ENCODE results near the gene CDH2.

CDH2 gene

GRCh38 chr18:28048612-28049011, 128.3 kb downstream of the CDH2 start:
- in situ Hi-C loops (cut with MboI; ENCODE audit: low sequenced_read_pairs): no loop called here

DNA sequence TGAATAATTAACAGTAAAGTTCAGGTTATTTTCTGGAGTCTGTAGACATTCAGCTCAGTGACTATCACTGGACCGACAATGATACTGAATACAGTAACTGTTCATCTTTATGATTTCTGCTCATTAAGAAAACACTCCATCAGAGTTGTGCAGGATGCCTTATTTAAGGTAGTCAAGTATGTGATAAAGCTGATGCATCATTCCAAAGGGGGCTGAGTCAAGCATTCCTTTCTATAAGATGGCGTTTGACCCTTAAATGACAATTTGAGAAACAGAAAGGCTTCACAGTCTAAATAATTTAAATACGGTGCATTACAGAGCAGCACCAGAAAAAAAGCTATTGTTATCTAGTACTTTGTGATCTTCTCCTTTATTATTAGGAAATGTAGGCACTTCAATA, 131.1 kb downstream of the CDH2 start:
- in situ Hi-C loops (cut with MboI; ENCODE audit: low sequenced_read_pairs): no loop called here

- in situ Hi-C loops (cut with MboI; ENCODE audit: low sequenced_read_pairs): no loop called here
Observed at GRCh38 chr18:28045176-28045810, 131.6 kb downstream of the CDH2 start.

DNA sequence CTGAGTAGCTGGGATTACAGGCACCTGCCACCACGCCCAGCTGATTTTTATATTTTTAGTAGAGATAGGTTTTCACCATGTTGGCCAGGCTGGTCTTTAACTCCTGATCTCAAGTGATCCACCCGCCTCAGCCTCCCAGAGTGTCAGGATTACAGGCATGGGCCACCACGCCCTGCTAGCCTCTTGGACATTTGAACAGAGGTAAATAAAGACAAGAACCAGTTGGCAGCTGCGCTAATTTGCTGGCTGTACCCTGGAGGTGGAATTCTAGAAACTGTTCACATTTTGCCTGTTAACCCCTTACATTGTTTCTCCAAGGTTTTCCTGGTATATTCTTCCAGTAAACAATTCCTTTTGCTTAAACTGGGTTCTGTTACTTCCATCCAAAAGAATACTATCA, 132.9 kb downstream of the CDH2 start:
- in situ Hi-C loops (cut with MboI; ENCODE audit: low sequenced_read_pairs): no loop called here

DNA sequence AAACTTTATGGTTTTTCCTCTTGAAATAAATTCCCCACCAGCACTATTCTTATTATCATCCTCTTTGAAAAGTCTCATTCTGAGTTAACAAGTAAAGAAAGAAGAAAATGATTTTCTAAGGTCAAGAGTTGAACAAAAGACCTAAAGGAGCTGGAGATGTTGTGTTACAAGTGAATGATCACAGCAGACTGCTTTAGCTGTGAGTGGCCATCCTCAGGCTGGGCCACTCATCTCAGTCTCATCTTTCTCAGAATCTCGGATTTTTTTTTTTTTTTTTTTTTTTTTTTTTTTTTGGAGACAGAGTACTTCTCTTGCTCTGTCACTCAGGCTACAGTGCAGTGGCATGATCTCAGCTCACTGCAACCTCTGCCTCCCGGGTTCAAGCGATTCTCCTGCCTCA, 133.3 kb downstream of the CDH2 start:
- in situ Hi-C loops (cut with MboI; ENCODE audit: low sequenced_read_pairs): no loop called here

DNA sequence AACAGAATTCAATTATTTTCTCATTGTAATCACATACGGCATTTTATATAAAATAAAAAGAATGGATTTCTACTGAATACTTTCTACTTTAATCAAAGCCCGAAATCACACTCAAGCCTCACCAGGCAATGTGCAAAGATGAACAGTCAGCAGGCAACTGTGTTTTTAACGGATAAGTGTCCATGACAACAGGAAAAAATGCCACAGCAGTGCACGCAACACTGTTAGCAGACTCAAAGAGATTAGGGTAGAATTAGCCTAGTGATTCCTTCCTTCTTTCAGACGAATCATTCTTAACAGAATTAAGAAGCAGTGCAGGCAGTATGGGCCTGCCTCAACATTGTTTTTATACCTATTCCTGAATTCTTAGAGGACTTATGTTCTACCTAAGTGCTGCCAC, 135.6 kb downstream of the CDH2 start:
- in situ Hi-C loops (cut with MboI; ENCODE audit: low sequenced_read_pairs): no loop called here

- in situ Hi-C loops (cut with MboI; ENCODE audit: low sequenced_read_pairs): no loop called here
Observed at GRCh38 chr18:28040716-28041115, 136.2 kb downstream of the CDH2 start.

DNA sequence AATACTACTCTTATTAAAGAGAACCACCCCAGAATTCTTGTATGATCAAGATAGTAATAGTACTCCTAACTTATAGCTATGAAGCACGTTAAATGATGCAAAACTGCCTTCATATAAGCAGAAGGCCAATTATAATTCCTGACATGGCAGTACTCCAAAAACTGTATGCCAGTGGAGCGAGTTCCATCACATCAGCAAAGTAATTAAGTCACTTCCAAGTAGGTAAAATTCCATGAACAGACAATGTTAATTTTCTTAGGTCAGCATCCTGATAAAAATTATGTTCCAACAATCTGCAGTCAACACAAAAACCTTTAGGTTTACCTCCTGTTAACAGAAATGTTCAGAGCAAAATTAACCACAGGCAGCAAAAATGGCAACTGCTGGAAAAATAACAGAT, 136.7 kb downstream of the CDH2 start:
- in situ Hi-C loops (cut with MboI; ENCODE audit: low sequenced_read_pairs): no loop called here

GRCh38 chr18:28039691-28040090, 137.2 kb downstream of the CDH2 start:
- in situ Hi-C loops (cut with MboI; ENCODE audit: low sequenced_read_pairs): no loop called here

DNA sequence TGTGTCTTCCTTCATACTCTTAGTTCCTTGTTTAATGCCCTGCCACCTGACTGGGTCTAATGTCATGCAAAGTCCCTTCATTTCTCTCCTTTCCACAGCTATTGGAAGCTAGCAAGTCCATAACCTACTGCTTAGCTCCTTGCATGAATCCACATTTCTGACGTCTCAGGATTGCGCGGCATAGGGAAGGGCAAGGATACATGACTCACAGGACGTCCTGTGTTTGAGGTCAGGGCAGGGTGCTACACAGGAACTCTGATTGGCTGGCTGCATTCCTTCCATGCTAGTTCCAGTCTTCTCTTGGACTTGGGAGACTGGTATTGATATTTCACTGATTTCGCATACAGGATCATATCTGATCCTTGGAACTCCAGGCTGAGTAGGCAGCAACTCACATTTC, 137.9 kb downstream of the CDH2 start:
- in situ Hi-C loops (cut with MboI; ENCODE audit: low sequenced_read_pairs): no loop called here

DNA sequence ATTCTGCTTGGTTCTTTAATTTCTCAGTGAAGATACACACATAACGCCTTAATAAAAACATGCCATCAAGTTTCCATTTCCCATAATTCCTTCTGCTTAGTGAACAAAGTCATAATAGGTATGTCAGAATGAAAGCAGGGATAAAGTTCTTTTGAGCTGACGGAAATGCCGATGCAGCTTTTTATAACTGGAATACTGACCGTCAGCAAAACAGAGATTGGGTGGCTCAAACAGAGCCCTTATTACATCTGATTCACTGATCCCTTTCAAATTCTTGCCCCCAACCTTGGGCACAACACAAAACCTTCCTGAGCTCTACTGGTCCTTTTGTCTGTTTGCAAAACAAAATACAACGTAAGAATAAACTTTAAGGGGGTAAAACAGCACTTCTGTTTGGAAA, 140.4 kb downstream of the CDH2 start:
- in situ Hi-C loops (cut with MboI; ENCODE audit: low sequenced_read_pairs): no loop called here

DNA sequence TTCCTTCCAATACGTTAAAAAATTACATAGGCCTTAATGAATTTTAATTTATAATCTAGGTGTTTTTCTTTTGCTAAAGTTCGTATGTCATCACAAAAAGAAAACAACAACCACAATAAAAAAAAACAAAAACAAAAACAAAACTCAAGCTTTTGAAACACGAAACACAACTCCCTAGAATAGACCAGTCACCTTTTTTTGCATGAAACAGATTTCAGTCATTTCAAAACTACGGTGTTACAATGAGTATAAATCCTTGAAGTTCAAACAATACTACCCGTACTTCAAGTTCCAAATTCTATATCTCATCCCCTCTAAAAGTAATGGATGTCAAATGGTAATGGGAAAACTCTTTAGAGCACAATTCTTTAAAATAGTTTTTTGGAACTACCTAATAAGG, 142.4 kb downstream of the CDH2 start:
- in situ Hi-C loops (cut with MboI; ENCODE audit: low sequenced_read_pairs): no loop called here

- in situ Hi-C loops (cut with MboI; ENCODE audit: low sequenced_read_pairs): no loop called here
Observed at GRCh38 chr18:28032177-28032576, 144.8 kb downstream of the CDH2 start.

- in situ Hi-C loops (cut with MboI; ENCODE audit: low sequenced_read_pairs): no loop called here
Observed at GRCh38 chr18:28030458-28030857, 146.5 kb downstream of the CDH2 start.

- in situ Hi-C loops (cut with MboI; ENCODE audit: low sequenced_read_pairs): no loop called here
Observed at GRCh38 chr18:28027755-28028154, 149.2 kb downstream of the CDH2 start.

GRCh38 chr18:28019425-28020108, 157.4 kb downstream of the CDH2 start:
- in situ Hi-C loops (cut with MboI; ENCODE audit: low sequenced_read_pairs): no loop called here

- in situ Hi-C loops (cut with MboI; ENCODE audit: low sequenced_read_pairs): no loop called here
Observed at GRCh38 chr18:28018351-28018750, 158.6 kb downstream of the CDH2 start.

DNA sequence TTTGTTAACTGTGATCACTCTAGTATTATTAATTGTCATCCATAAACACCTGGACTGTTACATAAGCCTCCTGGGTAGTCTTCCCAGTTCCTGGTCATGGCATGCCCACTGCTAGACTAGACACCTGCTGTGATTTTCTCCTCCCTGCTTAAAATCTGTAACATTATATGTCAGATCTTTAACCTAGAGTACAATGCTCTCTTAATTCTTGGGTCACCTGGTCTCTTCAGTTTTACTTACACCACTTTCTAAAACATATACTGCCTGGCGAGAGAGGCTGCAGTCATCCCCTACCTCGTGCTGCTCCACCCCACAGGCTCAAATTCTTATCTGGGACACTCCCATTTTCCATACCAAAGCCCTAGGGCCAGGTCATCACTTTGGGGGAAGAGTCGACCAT, 161.3 kb downstream of the CDH2 start:
- in situ Hi-C loops (cut with MboI; ENCODE audit: low sequenced_read_pairs): no loop called here

- in situ Hi-C loops (cut with MboI; ENCODE audit: low sequenced_read_pairs): no loop called here
Observed at GRCh38 chr18:28013066-28013465, 163.9 kb downstream of the CDH2 start.

GRCh38 chr18:28012336-28012735, 164.6 kb downstream of the CDH2 start:
- in situ Hi-C loops (cut with MboI; ENCODE audit: low sequenced_read_pairs): no loop called here

GRCh38 chr18:28009589-28009988, 167.3 kb downstream of the CDH2 start:
- in situ Hi-C loops (cut with MboI; ENCODE audit: low sequenced_read_pairs): no loop called here

GRCh38 chr18:28007841-28008240, 169.1 kb downstream of the CDH2 start:
- in situ Hi-C loops (cut with MboI; ENCODE audit: low sequenced_read_pairs): no loop called here

- in situ Hi-C loops (cut with MboI; ENCODE audit: low sequenced_read_pairs): no loop called here
Observed at GRCh38 chr18:28005164-28005563, 171.8 kb downstream of the CDH2 start.
